HepG2 (cell line): ENCODE results near the gene GLIPR1L1. TPM values are rescaled to one million over a fixed set of nuclear protein-coding genes. Genes with fewer than 3 reads are reported as not detected.

Source experiments
- ATAC-seq: fragments of 200-7000 bp; cut with Tn5 transposase; 3 replicates; pipeline ENCODE4 v1.9.1; 2020; ENCODE audit warnings: mild to moderate bottlenecking, moderate library complexity
- BruUV-seq: library from RNA; stranded (reverse); fragments of 400-500 nt; replicated peaks from 2 replicates; lab custom pipeline; 2021; lab: Mats Ljungman, UMichigan
- CTCF ChIA-PET: fragments of 300-600 bp; formaldehyde crosslinking; extraction: SDS; loops from one replicate; lab custom pipeline; 2021; ENCODE audit warnings: low total read pairs, inconsistent platforms, low intra/inter-chr PET ratio; lab: Yijun Ruan, JAX
- POLR2A ChIA-PET: fragments of 350-600 bp; sonication (Branson Sonifier 250); formaldehyde crosslinking; loops from one replicate; lab custom pipeline; 2020; ENCODE audit warnings: antibody characterized with exemption, inconsistent platforms; lab: Yijun Ruan, JAX
- DNase-seq: peaks from one replicate; pipeline ENCODE4 v3.0.0-alpha.2; 2015; ENCODE audit warnings: low spot score
- FAIRE-seq: peaks from 3 replicates; lab custom pipeline; 2011; peaks lifted over from hg19 to GRCh38; lab: Jason Lieb, UNC
- H2AFZ ChIP-seq: one replicate; pipeline ENCODE4 v1.6.1; 2011; ENCODE audit warnings: low read length, inconsistent platforms
- H3K27ac ChIP-seq: fragments of 300-600 bp; 3 replicates; pipeline ENCODE4 v1.8.0; 2011; ENCODE audit warnings: mixed run types, mild to moderate bottlenecking, mixed read lengths, low read length, inconsistent platforms; ENCODE audit not compliant: insufficient read depth; ENCODE audit errors: extremely low read length
- H3K27me3 ChIP-seq, 2 experiments: fragments of 200-600 bp in 1 of 2; 2 replicates in 1 of 2; 3 replicates in 1 of 2; pipeline versions ENCODE4 v1.6.0 to v1.8.0; 2011; ENCODE audit warnings: low read length in 2 of 2, mild to moderate bottlenecking in 2 of 2, moderate library complexity in 2 of 2, inconsistent platforms in 1 of 2; ENCODE audit not compliant: insufficient read depth in 2 of 2, control insufficient read depth in 1 of 2
- H3K36me3 ChIP-seq, 2 experiments: fragments of 200-600 bp in 1 of 2; replicated peaks in 1 of 2; 2 replicates in 1 of 2; 3 replicates in 1 of 2; pipeline versions ENCODE4 v1.5.1 to v1.8.0; 2011; ENCODE audit warnings: low read length in 2 of 2, inconsistent platforms in 1 of 2; ENCODE audit not compliant: insufficient read depth in 2 of 2, control insufficient read depth in 1 of 2
- H3K4me1 ChIP-seq: 2 replicates; pipeline ENCODE4 v1.5.1; 2012; ENCODE audit warnings: low read length, inconsistent platforms; ENCODE audit not compliant: insufficient read depth
- H3K4me2 ChIP-seq: 2 replicates; pipeline ENCODE4 v1.6.0; 2011; ENCODE audit warnings: low read depth, low read length, inconsistent platforms
- H3K4me3 ChIP-seq, 3 experiments: fragments of 200-600 bp in 1 of 3; sonication (generic), shearing (Covaris generic) in 1 of 3; replicated peaks in 1 of 3; 2 replicates each; pipeline ENCODE4 v1.5.1; 2011 to 2016; ENCODE audit warnings: low read length in 3 of 3, inconsistent platforms in 2 of 3, low read depth in 2 of 3, mild to moderate bottlenecking in 2 of 3, control low read depth in 1 of 3, mixed read lengths in 1 of 3; ENCODE audit not compliant: insufficient read depth in 1 of 3
- H3K79me2 ChIP-seq: one replicate; pipeline ENCODE4 v1.6.1; 2011; ENCODE audit warnings: low read length, inconsistent platforms; ENCODE audit not compliant: insufficient read depth
- H3K9ac ChIP-seq: 2 replicates; pipeline ENCODE4 v1.6.0; 2011; ENCODE audit warnings: mild to moderate bottlenecking, low read depth, low read length, inconsistent platforms; ENCODE audit not compliant: insufficient read depth
- H3K9me3 ChIP-seq: 2 replicates; pipeline ENCODE4 v1.5.1; 2012; ENCODE audit warnings: mild to moderate bottlenecking, low read length
- H4K20me1 ChIP-seq: 2 replicates; pipeline ENCODE4 v1.6.0; 2011; ENCODE audit warnings: inconsistent platforms, mild to moderate bottlenecking, low read length, moderate library complexity; ENCODE audit not compliant: insufficient read depth
- AHR ChIP-seq: IDR thresholded peaks from 2 replicates; pipeline ENCODE4 v1.6.1; 2018; ENCODE audit warnings: missing genetic modification reagents, missing compliant biosample characterization
- CCDC6 ChIP-seq: sonication (generic); formaldehyde crosslinking; IDR thresholded peaks from 2 replicates; pipeline ENCODE4 v1.8.1; 2022; ENCODE audit warnings: mild to moderate bottlenecking, missing genetic modification reagents, moderate library complexity
- KAT7 ChIP-seq: IDR thresholded peaks from 2 replicates; pipeline ENCODE4 v1.6.1; 2018; ENCODE audit warnings: borderline replicate concordance, missing compliant biosample characterization
- KLF12 ChIP-seq: sonication (generic); formaldehyde crosslinking; IDR thresholded peaks from 2 replicates; pipeline ENCODE4 v1.4.0; 2020; ENCODE audit warnings: missing genetic modification reagents, borderline replicate concordance
- TRIM24 ChIP-seq: sonication (generic); formaldehyde crosslinking; IDR thresholded peaks from 2 replicates; pipeline ENCODE4 v1.8.0; 2022; ENCODE audit warnings: mild to moderate bottlenecking, missing genetic modification reagents
- ZNF772 ChIP-seq: sonication (generic); formaldehyde crosslinking; IDR thresholded peaks from 2 replicates; pipeline ENCODE4 v1.5.0; 2020; ENCODE audit warnings: mild to moderate bottlenecking, missing genetic modification reagents
- WGBS: methylation state at CpG from one replicate; pipeline ENCODE4 v1.1.6; 2017; ENCODE audit warnings: low lambda C conversion rate; 5-methylcytosine and 5-hydroxymethylcytosine counted together
- in situ Hi-C: cut with HindIII; loops from 2 replicates; pipeline ENCODE4 v1.10.0; 2017; ENCODE audit warnings: low pct_unique_long_range_greater_than_20kb; ENCODE audit not compliant: extremely low pct_ligation_motif_present
- intact Hi-C: fragments of 100-400 bp; cut with micrococcal nuclease; formaldehyde crosslinking; loops from one replicate; pipeline ENCODE4 v1.10.0; 2022; ENCODE audit not compliant: unreplicated experiment
- polyA plus RNA-seq, 8 experiments: library from polyadenylated mRNA; depleted of rRNA in 3 of 8; stranded (reverse) in 7 of 8; unstranded in 1 of 8; fragments of >200 nt; fragmentation: Illumina TruSeq in 4 of 8; extraction: Trizol in 4 of 8; gene quantifications; 2 replicates each; pipeline versions ENCODE4 v1.2.1 to v1.2.3, GENCODE V29; 2011 to 2016; ENCODE audit warnings: low read depth in 4 of 8, missing spikeins in 1 of 8, mixed read lengths in 1 of 8; ENCODE audit not compliant: insufficient read depth in 1 of 8
- total RNA-seq, 5 experiments: library from RNA; depleted of rRNA; stranded (reverse); fragments of >200 nt; fragmentation: Illumina TruSeq; extraction: Trizol; gene quantifications; 2 replicates each; pipeline ENCODE4 v1.2.3, GENCODE V29; 2016; ENCODE audit warnings: low read depth in 1 of 5
- TF ChIP-seq, protein P1 (sequence below): sonication (generic); formaldehyde crosslinking; IDR thresholded peaks from 2 replicates; pipeline ENCODE4 v1.8.1; 2023; ENCODE audit warnings: mild to moderate bottlenecking, missing genetic modification reagents, borderline replicate concordance
- TF ChIP-seq, protein P2 (sequence below): sonication (generic); formaldehyde crosslinking; IDR thresholded peaks from 2 replicates; pipeline ENCODE4 v1.4.0; 2020; ENCODE audit warnings: mild to moderate bottlenecking, missing genetic modification reagents
- TF ChIP-seq, protein P3 (sequence below): sonication (generic); formaldehyde crosslinking; IDR thresholded peaks from 2 replicates; pipeline ENCODE4 v1.4.0; 2020; ENCODE audit warnings: missing genetic modification reagents, borderline replicate concordance

GLIPR1L1 gene
- total and polyA plus RNA-seq, 2 of the 13 experiments (the other 11 are each of a cell fraction or from before 2014, with no cell fraction given): not detected

DNA sequence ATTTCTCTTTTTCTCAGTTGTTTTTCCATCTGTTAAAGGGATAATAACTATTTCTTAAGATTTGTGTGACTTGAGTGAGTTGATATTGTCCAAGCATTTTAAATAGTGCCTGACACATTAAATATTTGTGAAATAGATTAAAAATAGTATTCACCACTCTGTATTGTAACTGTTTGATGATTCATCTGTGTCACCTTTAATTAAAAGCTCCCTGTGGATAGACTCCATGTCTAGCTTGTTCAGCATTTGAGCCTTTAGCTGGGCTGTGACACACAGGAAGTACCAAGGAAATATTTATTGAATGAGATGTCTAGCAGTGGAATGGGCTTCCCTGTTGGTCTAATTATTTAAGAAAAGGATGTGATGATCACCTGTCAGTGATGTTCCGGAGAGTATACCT lies 54.6 kb downstream of the GLIPR1L1 start:
- ATAC-seq (no peak), DNase-seq (no peak), FAIRE-seq (no peak)
- Histone ChIP-seq H3K4me3 (no peak overlapping the region), H3K27me3 (no peaks in the 10 kb centered on the region), H3K36me3 (no peaks in the 10 kb centered on the region), H3K27ac (no peak overlapping the region), H3K4me1 (no peaks in the 10 kb centered on the region), H3K79me2 (no peaks in the 10 kb centered on the region), H3K9me3 (no peaks in the 10 kb centered on the region), H4K20me1 (no peaks in the 10 kb centered on the region), H3K9ac (no peak overlapping the region), H2AFZ (no peak overlapping the region), H3K4me2 (no peak overlapping the region)
- in situ Hi-C loops: no loop called here
- TF ChIP-seq AHR (no peak), ZNF772 (CRISPR knock-in tag) (no peak), CCDC6 (no peak), KLF12 (CRISPR knock-in tag) (no peak), KAT7 (CRISPR knock-in tag) (no peak), TRIM24 (CRISPR knock-in tag) (no peak)
- TF ChIP-seq, protein P1, sequence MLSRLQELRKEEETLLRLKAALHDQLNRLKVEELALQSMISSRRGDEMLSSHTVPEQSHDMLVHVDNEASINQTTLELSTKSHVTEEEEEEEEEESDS (CRISPR knock-in tag): no peak
- TF ChIP-seq, protein P2, sequence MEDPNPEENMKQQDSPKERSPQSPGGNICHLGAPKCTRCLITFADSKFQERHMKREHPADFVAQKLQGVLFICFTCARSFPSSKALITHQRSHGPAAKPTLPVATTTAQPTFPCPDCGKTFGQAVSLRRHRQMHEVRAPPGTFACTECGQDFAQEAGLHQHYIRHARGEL: no peak
- TF ChIP-seq, protein P3, sequence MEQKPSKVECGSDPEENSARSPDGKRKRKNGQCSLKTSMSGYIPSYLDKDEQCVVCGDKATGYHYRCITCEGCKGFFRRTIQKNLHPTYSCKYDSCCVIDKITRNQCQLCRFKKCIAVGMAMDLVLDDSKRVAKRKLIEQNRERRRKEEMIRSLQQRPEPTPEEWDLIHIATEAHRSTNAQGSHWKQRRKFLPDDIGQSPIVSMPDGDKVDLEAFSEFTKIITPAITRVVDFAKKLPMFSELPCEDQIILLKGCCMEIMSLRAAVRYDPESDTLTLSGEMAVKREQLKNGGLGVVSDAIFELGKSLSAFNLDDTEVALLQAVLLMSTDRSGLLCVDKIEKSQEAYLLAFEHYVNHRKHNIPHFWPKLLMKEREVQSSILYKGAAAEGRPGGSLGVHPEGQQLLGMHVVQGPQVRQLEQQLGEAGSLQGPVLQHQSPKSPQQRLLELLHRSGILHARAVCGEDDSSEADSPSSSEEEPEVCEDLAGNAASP (CRISPR knock-in tag): no peak
- intact Hi-C loops: no loop called here
- 54% methylated on average over 1 of the region's 1 CpG for WGBS
- no TSS peak for BruUV-seq
- CTCF ChIA-PET: no interaction called here
- POLR2A ChIA-PET: no interaction called here
